Esophagus squamous epithelium (tissue), 5 donors: ENCODE data around the gene FZD2. TPM values are rescaled to one million over a fixed set of nuclear protein-coding genes. Genes with fewer than 3 reads are reported as not detected.
"Not testable (repeated sequence)": the region's sequence is repeated elsewhere in the genome, so short reads cannot be mapped to it uniquely, and the experiment has no call there.

Experiments used
- DNase-seq: peaks from one replicate; lab custom pipeline; 2025; lab: John Stamatoyannopoulos, UW
- H3K27ac ChIP-seq, 4 donors: fragments of 200-600 bp; sonication (generic); one replicate each; pipeline ENCODE4 v1.5.1; 2016 to 2019; ENCODE audit warnings: mild to moderate bottlenecking in 1 of 4
- H3K27me3 ChIP-seq, 4 donors: fragments of 200-600 bp; sonication (generic); 1 replicate in 3 of 4; 2 replicates in 1 of 4; pipeline versions ENCODE4 v1.5.1 to v1.6.0; 2017 to 2021; ENCODE audit warnings: antibody characterized with exemption in 1 of 4
- H3K36me3 ChIP-seq, 3 donors: fragments of 200-600 bp; sonication (generic); one replicate each; pipeline ENCODE4 v1.5.1; 2016 to 2019
- H3K4me1 ChIP-seq, 3 donors: fragments of 200-600 bp; sonication (generic); one replicate each; pipeline ENCODE4 v1.5.1; 2017 to 2019
- H3K4me3 ChIP-seq, 4 donors: fragments of 200-600 bp; sonication (generic); 1 replicate in 3 of 4; 2 replicates in 1 of 4; pipeline ENCODE4 v1.5.1; 2016 to 2019; ENCODE audit warnings: mild to moderate bottlenecking in 2 of 4, moderate library complexity in 1 of 4
- H3K9me3 ChIP-seq, 3 donors: fragments of 200-600 bp; sonication (generic); one replicate each; pipeline ENCODE4 v1.5.1; 2016 to 2019
- CTCF ChIP-seq, 6 experiments: fragments of 450-650 bp in 4 of 6; fragments of 200-600 bp in 2 of 6; sonication (generic) in 2 of 6; IDR thresholded peaks; one replicate each; pipeline ENCODE4 v1.5.1; 2016 to 2019; ENCODE audit warnings: antibody characterized with exemption in 6 of 6, mild to moderate bottlenecking in 4 of 6, moderate library complexity in 4 of 6
- POLR2A ChIP-seq, 4 donors: fragments of 450-650 bp; IDR thresholded peaks; one replicate each; pipeline ENCODE4 v1.6.1; 2017; ENCODE audit warnings: antibody characterized with exemption in 4 of 4, mild to moderate bottlenecking in 4 of 4, moderate library complexity in 3 of 4
- WGBS, 2 donors: methylation state at CpG; one replicate each; pipeline ENCODE4 v1.1.5; 2018; 5-methylcytosine and 5-hydroxymethylcytosine counted together
- intact Hi-C: fragments of 100-400 bp; cut with DNase I; formaldehyde crosslinking; loops from one replicate; pipeline ENCODE4 v1.15.0; 2022
- total RNA-seq, 4 donors: library from RNA; depleted of rRNA; stranded (reverse); fragments of >200 nt; gene quantifications; one replicate each; pipeline ENCODE4 v1.1.0, GENCODE V29; 2016
- donor health status: DM: yes; HTN: yes; CAD: no.

The FZD2 gene
- total RNA-seq, 4 donors from 2014 or later = 0.26 to 1.5 (median 1.3) TPM; not detected in 1

GRCh38 chr17:44559634-44560554 is 2.6 kb downstream of the FZD2 start:
- H3K4me3 ChIP-seq = peak overlapping the region in 1 of 4 donors; percentile 1
- H3K27me3 ChIP-seq = peaks cover 0 to 79% (median 0%) of the 10 kb centered on the region in 4 donors
- peaks cover 0 to under 1% (median 0%) of the 10 kb centered on the region in 3 donors for H3K9me3 ChIP-seq
- H3K36me3 ChIP-seq = no peaks in the 10 kb centered on the region
- WGBS, 2 donors = 45 to 46% methylated on average over 16 of the region's 16 CpGs
- H3K4me1 ChIP-seq = peaks cover 6 to 41% (median 11%) of the 10 kb centered on the region in 3 donors
- no peak for DNase-seq
- intact Hi-C loops = no loop called here
- TF ChIP-seq POLR2A (IDR thresholded peaks at IDR 0.05) = no peak
- TF ChIP-seq CTCF (IDR thresholded peaks at IDR 0.05) = no peak
- no peak overlapping the region for H3K27ac ChIP-seq

- peaks cover 0 to 74% (median 0%) of the 10 kb centered on the region in 4 donors for H3K27me3 ChIP-seq
- intact Hi-C loops = no loop called here
- peaks cover 0 to 12% (median 4%) of the 10 kb centered on the region in 3 donors for H3K9me3 ChIP-seq
- no peak for TF ChIP-seq CTCF (IDR thresholded peaks at IDR 0.05)
- TF ChIP-seq POLR2A (IDR thresholded peaks at IDR 0.05) = no peak
- peaks cover 3 to 37% (median 11%) of the 10 kb centered on the region in 3 donors for H3K4me1 ChIP-seq
- WGBS, 2 donors = 38 to 59% methylated on average over 3 of the region's 3 CpGs
- H3K27ac ChIP-seq = no peak overlapping the region
- no peak for DNase-seq
- H3K36me3 ChIP-seq = no peaks in the 10 kb centered on the region
- no peak overlapping the region for H3K4me3 ChIP-seq
Observed at GRCh38 chr17:44561237-44561623, 3.9 kb downstream of the FZD2 start.

GRCh38 chr17:44564429-44564828 is 7.1 kb downstream of the FZD2 start:
- intact Hi-C loops = no loop called here
- Histone ChIP-seq H3K27ac (no peak overlapping the region), H3K27me3 (peaks cover 0 to 45% (median 0%) of the 10 kb centered on the region in 4 donors), H3K36me3 (no peaks in the 10 kb centered on the region), H3K4me1 (peaks cover 0 to 5% (median 0%) of the 10 kb centered on the region in 3 donors), H3K4me3 (no peak overlapping the region), H3K9me3 (peaks cover 0 to 12% (median 4%) of the 10 kb centered on the region in 3 donors)
- TF ChIP-seq CTCF (IDR thresholded peaks at IDR 0.05) (no peak), POLR2A (IDR thresholded peaks at IDR 0.05) (no peak)
- no peak for DNase-seq
- WGBS, 2 donors = 67 to 86% methylated on average over 7 of the region's 7 CpGs

- 75 to 90% methylated on average over 9 to 10 of the region's 14 CpGs for WGBS, 2 donors
- no peak for TF ChIP-seq POLR2A (IDR thresholded peaks at IDR 0.05)
- peak in 1 of 6 experiments; percentile 34 for TF ChIP-seq CTCF (IDR thresholded peaks at IDR 0.05)
- Histone ChIP-seq H3K4me1 (no peaks in the 10 kb centered on the region), H3K27ac (no peak overlapping the region), H3K9me3 (peaks cover 0 to 12% (median 4%) of the 10 kb centered on the region in 3 donors), H3K36me3 (no peaks in the 10 kb centered on the region), H3K27me3 (peaks cover 0 to 31% (median 0%) of the 10 kb centered on the region in 4 donors), H3K4me3 (no peak overlapping the region)
- no peak for DNase-seq
- intact Hi-C loops = no loop called here
Observed at GRCh38 chr17:44565866-44566443, 8.7 kb downstream of the FZD2 start.

- Histone ChIP-seq H3K27me3 (peaks cover 0 to 13% (median 0%) of the 10 kb centered on the region in 4 donors), H3K9me3 (peaks cover 0 to 12% (median 4%) of the 10 kb centered on the region in 3 donors)
- intact Hi-C loops, H3K4me1 ChIP-seq, H3K4me3 ChIP-seq, H3K27ac ChIP-seq, DNase-seq, H3K36me3 ChIP-seq: not testable (repeated sequence)
- WGBS, 2 donors = 66 to 85% methylated on average over 4 of the region's 23 CpGs
Observed at GRCh38 chr17:44568311-44568944, 11.1 kb downstream of the FZD2 start.
